DMS153 treated with DMSO at 0.1 percent for 48 hours (cell line): ENCODE results near the gene ELF4.
A peak's percentile ranks its signal among the peaks of the same experiment; 100 is the strongest.

ENCODE experiments used
- DNase-seq: peaks from one replicate; lab custom pipeline; 2025; ENCODE audit not compliant: unreplicated experiment; lab: John Stamatoyannopoulos, UW

Gene ELF4

GRCh38 chrX:130085551-130086446, 24.5 kb downstream of the ELF4 start:
- no peak for DNase-seq

GRCh38 chrX:130084631-130085237, 25.6 kb downstream of the ELF4 start:
- no peak for DNase-seq

GRCh38 chrX:130083656-130084382, 26.5 kb downstream of the ELF4 start:
- DNase-seq, result no peak

GRCh38 chrX:130083107-130083490, 27.2 kb downstream of the ELF4 start:
- DNase-seq, result no peak

- DNase-seq, result no peak
These were observed 27.8 kb downstream of the ELF4 start for GRCh38 chrX:130082244-130083106.

- no peak for DNase-seq
These were observed 28.8 kb downstream of the ELF4 start for GRCh38 chrX:130081421-130082045.

GRCh38 chrX:130080791-130081367, 29.4 kb downstream of the ELF4 start:
- no peak for DNase-seq

GRCh38 chrX:130079824-130080406, 30.4 kb downstream of the ELF4 start:
- DNase-seq, result peak; percentile 46

- no peak for DNase-seq
These were observed 34.5 kb downstream of the ELF4 start for GRCh38 chrX:130075777-130076176.

GRCh38 chrX:130072345-130072740, 38.0 kb downstream of the ELF4 start:
- DNase-seq, result no peak

- no peak for DNase-seq
These were observed 38.5 kb downstream of the ELF4 start for GRCh38 chrX:130071611-130072344.

- no peak for DNase-seq
These were observed 43.2 kb downstream of the ELF4 start for GRCh38 chrX:130066975-130067615.

GRCh38 chrX:130060122-130061069, 49.9 kb downstream of the ELF4 start:
- DNase-seq, result peak; percentile 66

GRCh38 chrX:130058652-130059051, 51.6 kb downstream of the ELF4 start:
- no peak for DNase-seq

- no peak for DNase-seq
These were observed 53.1 kb downstream of the ELF4 start for GRCh38 chrX:130057209-130057608.

GRCh38 chrX:130055899-130056298, 54.4 kb downstream of the ELF4 start:
- DNase-seq, result no peak

GRCh38 chrX:130055103-130055502, 55.2 kb downstream of the ELF4 start:
- DNase-seq, result no peak
